Trophoblast cell (in vitro differentiated cells and primary cell): ENCODE results near the gene PHKB.

Experiments used
- DNase-seq, 2 donors: peaks; one replicate each; pipeline ENCODE4 v3.0.0-alpha.2; 2016
- H2AFZ ChIP-seq: 2 replicates; pipeline ENCODE4 v1.6.1; 2013; ENCODE audit warnings: low read length, moderate library complexity, mild to moderate bottlenecking; ENCODE audit not compliant: insufficient read depth, poor library complexity
- H2AK5ac ChIP-seq: 2 replicates; pipeline ENCODE4 v1.6.1; 2013; ENCODE audit warnings: mild to moderate bottlenecking, low read length
- H2BK120ac ChIP-seq: 2 replicates; pipeline ENCODE4 v1.6.1; 2013; ENCODE audit warnings: low read length, mild to moderate bottlenecking, moderate library complexity; ENCODE audit not compliant: insufficient read depth, poor library complexity
- H2BK12ac ChIP-seq: 2 replicates; pipeline ENCODE4 v1.6.1; 2013; ENCODE audit warnings: mild to moderate bottlenecking, low read length, moderate library complexity
- H2BK5ac ChIP-seq: 2 replicates; pipeline ENCODE4 v1.6.1; 2013; ENCODE audit warnings: low read length, low read depth, moderate library complexity, mild to moderate bottlenecking; ENCODE audit not compliant: poor library complexity
- H3K14ac ChIP-seq: 2 replicates; pipeline ENCODE4 v1.6.1; 2013; ENCODE audit warnings: mild to moderate bottlenecking, low read length
- H3K18ac ChIP-seq: 2 replicates; pipeline ENCODE4 v1.6.1; 2013; ENCODE audit warnings: mild to moderate bottlenecking, low read length
- H3K23ac ChIP-seq: 2 replicates; pipeline ENCODE4 v1.6.1; 2013; ENCODE audit warnings: low read length
- H3K27ac ChIP-seq: 2 replicates; pipeline ENCODE4 v1.5.1; 2013; ENCODE audit warnings: low read depth, mild to moderate bottlenecking, inconsistent platforms, low read length, moderate library complexity
- H3K27me3 ChIP-seq: 2 replicates; pipeline ENCODE4 v1.6.1; 2013; ENCODE audit warnings: inconsistent platforms, mild to moderate bottlenecking, low read length, moderate library complexity; ENCODE audit not compliant: insufficient read depth
- H3K36me3 ChIP-seq, 2 experiments: 1 replicate in 1 of 2; 2 replicates in 1 of 2; pipeline ENCODE4 v1.6.1; 2013; ENCODE audit warnings: low read length in 2 of 2, mild to moderate bottlenecking in 2 of 2, moderate library complexity in 1 of 2; ENCODE audit not compliant: insufficient read depth in 2 of 2, control insufficient read depth in 1 of 2
- H3K4ac ChIP-seq: 2 replicates; pipeline ENCODE4 v1.6.1; 2013; ENCODE audit warnings: low read depth, mild to moderate bottlenecking, low read length, moderate library complexity
- H3K4me1 ChIP-seq, 2 experiments: 1 replicate in 1 of 2; 2 replicates in 1 of 2; pipeline ENCODE4 v1.6.1; 2013; ENCODE audit warnings: low read length in 2 of 2, mild to moderate bottlenecking in 2 of 2, moderate library complexity in 1 of 2; ENCODE audit not compliant: insufficient read depth in 2 of 2, control insufficient read depth in 1 of 2
- H3K4me2 ChIP-seq: 2 replicates; pipeline ENCODE4 v1.6.1; 2013; ENCODE audit warnings: inconsistent platforms, mild to moderate bottlenecking, low read length, moderate library complexity
- H3K4me3 ChIP-seq: 2 replicates; pipeline ENCODE4 v1.5.1; 2013; ENCODE audit warnings: mild to moderate bottlenecking, low read depth, low read length, inconsistent platforms
- H3K79me1 ChIP-seq: one replicate; pipeline ENCODE4 v1.6.1; 2013; ENCODE audit warnings: low read length
- H3K79me2 ChIP-seq: 2 replicates; pipeline ENCODE4 v1.6.1; 2013; ENCODE audit warnings: low read length, mild to moderate bottlenecking; ENCODE audit not compliant: control insufficient read depth, insufficient read depth, poor library complexity
- H3K9ac ChIP-seq: 2 replicates; pipeline ENCODE4 v1.6.1; 2013; ENCODE audit warnings: mild to moderate bottlenecking, low read length
- H3K9me3 ChIP-seq: 2 replicates; pipeline ENCODE4 v1.6.1; 2013; ENCODE audit warnings: low read depth, mild to moderate bottlenecking, control low read depth, inconsistent platforms, low read length; ENCODE audit not compliant: insufficient read depth
- H4K12ac ChIP-seq: 2 replicates; pipeline ENCODE4 v1.6.1; 2013; ENCODE audit warnings: low read depth, mild to moderate bottlenecking, low read length, moderate library complexity
- H4K8ac ChIP-seq: 2 replicates; pipeline ENCODE4 v1.6.1; 2013; ENCODE audit warnings: low read depth, mild to moderate bottlenecking, low read length, moderate library complexity
- H4K91ac ChIP-seq: one replicate; pipeline ENCODE4 v1.6.1; 2013; ENCODE audit warnings: low read depth, mild to moderate bottlenecking, low read length, moderate library complexity
- WGBS: extraction: QIAGEN DNeasy Blood & Tissue Kit; methylation state at CpG from one replicate; pipeline ENCODE4 v1.1.7; 2013; ENCODE audit warnings: missing lambda C conversion rate; ENCODE audit not compliant: insufficient read length, insufficient coverage; ENCODE audit errors: extremely low coverage; 5-methylcytosine and 5-hydroxymethylcytosine counted together

Gene PHKB

GRCh38 chr16:47693226-47693625 lies 232.1 kb downstream of the PHKB start:
- no peak overlapping the region for H2AFZ ChIP-seq
- H3K79me2 ChIP-seq = no peaks in the 10 kb centered on the region
- no peaks in the 10 kb centered on the region for H3K79me1 ChIP-seq
- H3K27ac ChIP-seq = no peak overlapping the region
- no peak overlapping the region for H2BK12ac ChIP-seq
- H3K4me3 ChIP-seq = no peak overlapping the region
- H2BK120ac ChIP-seq = no peak overlapping the region
- H3K9me3 ChIP-seq = no peaks in the 10 kb centered on the region
- H3K4ac ChIP-seq = no peak overlapping the region
- H3K23ac ChIP-seq = no peak overlapping the region
- H3K4me2 ChIP-seq = no peak overlapping the region
- no peak overlapping the region for H3K9ac ChIP-seq
- no peak overlapping the region for H4K12ac ChIP-seq
- H3K18ac ChIP-seq = no peak overlapping the region
- no peak overlapping the region for H4K91ac ChIP-seq
- H3K4me1 ChIP-seq = no peaks in the 10 kb centered on the region
- H4K8ac ChIP-seq = no peak overlapping the region
- H3K14ac ChIP-seq = no peak overlapping the region
- H2BK5ac ChIP-seq = no peak overlapping the region
- peaks cover 7% of the 10 kb centered on the region in 2 experiments for H3K36me3 ChIP-seq
- no peaks in the 10 kb centered on the region for H3K27me3 ChIP-seq
- no peak for DNase-seq
- H2AK5ac ChIP-seq = no peak overlapping the region
- WGBS = no CpG with 5 or more reads among the region's 9 CpGs

- Histone ChIP-seq H3K9ac (no peak overlapping the region), H2BK12ac (no peak overlapping the region), H3K79me2 (no peaks in the 10 kb centered on the region), H4K12ac (no peak overlapping the region), H3K27me3 (no peaks in the 10 kb centered on the region), H2BK5ac (no peak overlapping the region), H3K4me2 (no peak overlapping the region), H4K8ac (no peak overlapping the region), H3K4me3 (no peak overlapping the region), H3K23ac (no peak overlapping the region), H3K18ac (no peak overlapping the region), H3K27ac (no peak overlapping the region), H3K36me3 (peaks cover 7 to 9% of the 10 kb centered on the region in 2 experiments), H2BK120ac (no peak overlapping the region), H3K4ac (no peak overlapping the region), H3K79me1 (no peaks in the 10 kb centered on the region), H3K9me3 (no peaks in the 10 kb centered on the region), H3K4me1 (no peaks in the 10 kb centered on the region), H2AFZ (no peak overlapping the region), H4K91ac (no peak overlapping the region), H2AK5ac (no peak overlapping the region), H3K14ac (no peak overlapping the region)
- no peak for DNase-seq
- WGBS = no CpG with 5 or more reads among the region's 3 CpGs
Measured at GRCh38 chr16:47694543-47694942, 233.4 kb downstream of the PHKB start.

GRCh38 chr16:47695756-47696155 lies 234.6 kb downstream of the PHKB start:
- no peak overlapping the region for H4K8ac ChIP-seq
- no peak overlapping the region for H3K18ac ChIP-seq
- H4K91ac ChIP-seq = no peak overlapping the region
- no peak overlapping the region for H3K4ac ChIP-seq
- H2BK120ac ChIP-seq = no peak overlapping the region
- H2AK5ac ChIP-seq = no peak overlapping the region
- no CpG with 5 or more reads among the region's 4 CpGs for WGBS
- H3K79me2 ChIP-seq = no peaks in the 10 kb centered on the region
- no peak overlapping the region for H2AFZ ChIP-seq
- no peaks in the 10 kb centered on the region for H3K4me1 ChIP-seq
- H3K9me3 ChIP-seq = no peaks in the 10 kb centered on the region
- peaks cover 7 to 8% of the 10 kb centered on the region in 2 experiments for H3K36me3 ChIP-seq
- no peak overlapping the region for H3K9ac ChIP-seq
- no peak overlapping the region for H2BK12ac ChIP-seq
- no peak overlapping the region for H3K23ac ChIP-seq
- H2BK5ac ChIP-seq = no peak overlapping the region
- H3K4me2 ChIP-seq = no peak overlapping the region
- no peak overlapping the region for H3K4me3 ChIP-seq
- DNase-seq = no peak
- H3K27ac ChIP-seq = no peak overlapping the region
- no peaks in the 10 kb centered on the region for H3K79me1 ChIP-seq
- no peak overlapping the region for H3K14ac ChIP-seq
- no peak overlapping the region for H4K12ac ChIP-seq
- no peaks in the 10 kb centered on the region for H3K27me3 ChIP-seq

GRCh38 chr16:47697826-47698225 lies 236.7 kb downstream of the PHKB start:
- no peak overlapping the region for H2BK12ac ChIP-seq
- no peak overlapping the region for H3K4me2 ChIP-seq
- H2BK5ac ChIP-seq = no peak overlapping the region
- no peak overlapping the region for H3K4ac ChIP-seq
- H4K12ac ChIP-seq = no peak overlapping the region
- no peak overlapping the region for H3K14ac ChIP-seq
- H3K9me3 ChIP-seq = no peaks in the 10 kb centered on the region
- no peak overlapping the region for H3K23ac ChIP-seq
- H3K27ac ChIP-seq = no peak overlapping the region
- no peak overlapping the region for H3K4me3 ChIP-seq
- H4K8ac ChIP-seq = no peak overlapping the region
- no CpG with 5 or more reads among the region's 3 CpGs for WGBS
- H3K18ac ChIP-seq = no peak overlapping the region
- H3K79me1 ChIP-seq = no peaks in the 10 kb centered on the region
- H2AK5ac ChIP-seq = no peak overlapping the region
- H3K27me3 ChIP-seq = no peaks in the 10 kb centered on the region
- H4K91ac ChIP-seq = no peak overlapping the region
- H3K9ac ChIP-seq = no peak overlapping the region
- H2BK120ac ChIP-seq = no peak overlapping the region
- no peaks in the 10 kb centered on the region for H3K79me2 ChIP-seq
- H2AFZ ChIP-seq = no peak overlapping the region
- H3K4me1 ChIP-seq = no peaks in the 10 kb centered on the region
- no peak for DNase-seq
- peaks cover 4 to 7% of the 10 kb centered on the region in 2 experiments for H3K36me3 ChIP-seq
